Epithelial cell of proximal tubule (primary cell): ENCODE measurements around the gene DNMT3L. TPM values are rescaled to one million over a fixed set of nuclear protein-coding genes. Genes with fewer than 3 reads are reported as not detected.
"Not testable (repeated sequence)": the region's sequence is repeated elsewhere in the genome, so short reads cannot be mapped to it uniquely, and the experiment has no call there.

Experiments used
- DNase-seq: peaks from one replicate; pipeline ENCODE4 v3.0.0-alpha.2; 2011; ENCODE audit warnings: low read depth
- H3K4me3 ChIP-seq: 2 replicates; pipeline ENCODE4 v1.5.1; 2011; ENCODE audit warnings: low read depth, mild to moderate bottlenecking, low read length
- CTCF ChIP-seq: conservative IDR thresholded peaks from 2 replicates; pipeline ENCODE4 v1.5.1; 2012; ENCODE audit warnings: low read depth, mild to moderate bottlenecking, low read length
- total RNA-seq: library from RNA; depleted of rRNA; stranded (reverse); fragments of >200 nt; gene quantifications from 2 replicates; pipeline ENCODE4 v1.2.3, GENCODE V29; 2015

The DNMT3L gene
- total RNA-seq, 1 donor from 2014 or later = not detected

GRCh38 chr21:44228109-44228508, 33.6 kb downstream of the DNMT3L start:
- DNase-seq, H3K4me3 ChIP-seq: not testable (repeated sequence)

GRCh38 chr21:44227614-44228013, 34.1 kb downstream of the DNMT3L start:
- not testable (repeated sequence) for H3K4me3 ChIP-seq, DNase-seq

GRCh38 chr21:44225605-44226004, 36.1 kb downstream of the DNMT3L start:
- DNase-seq, H3K4me3 ChIP-seq: not testable (repeated sequence)

- H3K4me3 ChIP-seq, DNase-seq: not testable (repeated sequence)
These were observed 38.4 kb downstream of the DNMT3L start for GRCh38 chr21:44223334-44223733.

- DNase-seq = not testable (repeated sequence)
These were observed 41.0 kb downstream of the DNMT3L start for GRCh38 chr21:44220674-44221073.

GRCh38 chr21:44218461-44218860, 43.2 kb downstream of the DNMT3L start:
- DNase-seq, H3K4me3 ChIP-seq: not testable (repeated sequence)

More at GRCh38 chr21:44220674-44221073, 41.0 kb downstream of the DNMT3L start:
- H3K4me3 ChIP-seq = not testable (repeated sequence)

GRCh38 chr21:44211978-44212377, 49.7 kb downstream of the DNMT3L start:
- not testable (repeated sequence) for H3K4me3 ChIP-seq, DNase-seq

GRCh38 chr21:44211574-44211973, 50.1 kb downstream of the DNMT3L start:
- H3K4me3 ChIP-seq, DNase-seq: not testable (repeated sequence)

GRCh38 chr21:44207860-44208646, 53.6 kb downstream of the DNMT3L start:
- DNase-seq = not testable (repeated sequence)

GRCh38 chr21:44206698-44207676, 54.7 kb downstream of the DNMT3L start:
- DNase-seq, H3K4me3 ChIP-seq: not testable (repeated sequence)

More at GRCh38 chr21:44207860-44208646, 53.6 kb downstream of the DNMT3L start:
- not testable (repeated sequence) for H3K4me3 ChIP-seq

GRCh38 chr21:44206187-44206586, 55.5 kb downstream of the DNMT3L start:
- not testable (repeated sequence) for DNase-seq

GRCh38 chr21:44202590-44203299, 59.0 kb downstream of the DNMT3L start:
- not testable (repeated sequence) for H3K4me3 ChIP-seq, DNase-seq

More at GRCh38 chr21:44206187-44206586, 55.5 kb downstream of the DNMT3L start:
- not testable (repeated sequence) for H3K4me3 ChIP-seq

GRCh38 chr21:44199997-44200396, 61.7 kb downstream of the DNMT3L start:
- H3K4me3 ChIP-seq, DNase-seq: not testable (repeated sequence)

- no peak for TF ChIP-seq CTCF
- DNase-seq = no peak
- H3K4me3 ChIP-seq = no peak overlapping the region
These were observed 62.2 kb downstream of the DNMT3L start for GRCh38 chr21:44199448-44199847.

GRCh38 chr21:44197156-44197516, 64.6 kb downstream of the DNMT3L start:
- DNase-seq, H3K4me3 ChIP-seq: not testable (repeated sequence)
